Mucosa of gallbladder (tissue), 1 donor: Measurements from ENCODE around the gene GPC5. TPM values are rescaled to one million over a fixed set of nuclear protein-coding genes. Genes with fewer than 3 reads are reported as not detected.
"Not testable (repeated sequence)": the region's sequence is repeated elsewhere in the genome, so short reads cannot be mapped to it uniquely, and the experiment has no call there.

Source experiments
- DNase-seq: peaks from one replicate; pipeline ENCODE4 v3.0.0-alpha.2; 2020; ENCODE audit warnings: low spot score
- total RNA-seq: library from RNA; stranded (reverse); gene quantifications from one replicate; pipeline ENCODE4 v1.2.1, GENCODE V29; 2021
- donor health status: DM: no; HTN: no; CAD: no.

Gene GPC5
- total RNA-seq, 1 donor from 2014 or later = 2.2 TPM

DNA sequence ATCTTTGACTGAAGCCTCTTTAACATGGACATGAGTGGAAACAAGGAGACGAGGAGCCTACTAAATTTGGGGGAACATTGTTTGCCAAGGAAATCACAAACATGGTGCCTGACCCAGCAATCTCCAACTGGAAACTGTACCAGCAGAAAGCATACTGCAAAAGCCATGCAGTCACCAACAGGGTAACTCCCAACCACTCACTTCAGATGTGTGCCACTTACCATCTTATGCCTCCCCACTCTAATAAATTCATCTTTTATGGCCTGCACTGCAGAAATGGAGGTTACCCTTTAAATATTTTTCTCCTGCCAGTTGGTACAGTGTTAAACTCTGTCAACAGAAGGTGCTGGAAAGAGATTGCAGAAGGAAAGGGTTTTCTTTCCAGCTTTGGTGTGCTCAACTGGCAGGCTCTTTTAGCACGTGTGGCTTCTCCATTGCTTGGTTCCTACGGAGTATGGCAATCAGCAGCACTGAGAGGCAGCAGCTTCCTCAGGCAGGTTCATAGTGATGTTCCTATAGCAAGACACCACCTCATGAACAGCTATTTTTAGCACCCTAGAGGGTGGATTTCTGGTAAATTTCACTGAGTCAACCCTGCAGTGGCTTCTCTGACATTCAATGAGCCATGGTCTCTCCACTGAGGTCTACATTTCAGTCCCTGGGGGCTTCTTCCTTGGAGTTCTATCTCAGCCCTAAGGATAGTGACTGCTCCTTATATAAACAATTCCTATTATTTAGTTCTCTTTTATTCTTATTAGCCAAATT, 29.6 kb upstream of the GPC5 start:
- DNase-seq = no peak

DNA sequence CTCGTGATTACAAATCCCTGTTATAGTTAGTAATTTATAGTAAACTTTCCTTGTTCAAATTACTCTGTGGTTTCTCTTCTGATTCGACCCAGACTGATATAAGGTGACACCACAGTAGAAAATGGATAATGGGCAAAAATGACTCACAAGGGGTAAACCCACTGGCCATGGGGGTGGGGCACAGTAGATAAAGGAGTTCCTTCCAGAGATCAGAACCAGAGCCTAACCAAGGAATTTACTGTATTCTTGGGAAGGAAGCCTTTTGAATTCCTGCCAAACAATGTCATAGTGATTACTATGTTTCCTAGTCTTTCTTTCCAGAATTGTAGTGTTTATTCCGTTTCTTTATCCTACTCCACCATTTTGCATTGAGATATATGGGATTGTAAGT, 29.0 kb upstream of the GPC5 start:
- no peak for DNase-seq

DNA sequence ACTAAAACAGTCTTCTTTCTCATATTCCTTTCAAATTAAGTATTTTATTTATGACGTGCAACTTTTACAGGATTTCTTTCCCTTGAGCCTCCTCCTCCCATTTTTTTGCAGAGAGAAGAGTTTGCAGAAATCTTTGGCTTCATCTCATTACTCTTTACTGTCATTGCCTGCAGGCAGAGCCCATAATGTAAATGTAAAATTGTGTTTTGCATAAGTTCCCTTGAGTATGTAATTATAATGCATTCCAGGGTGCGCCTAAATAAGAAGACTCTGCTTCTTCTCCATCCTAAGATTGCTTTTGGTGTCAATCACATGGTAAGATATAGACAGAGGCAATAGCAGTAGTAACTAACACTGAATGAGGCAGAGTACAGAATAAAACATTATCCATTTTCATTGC, 27.9 kb upstream of the GPC5 start:
- no peak for DNase-seq

DNA sequence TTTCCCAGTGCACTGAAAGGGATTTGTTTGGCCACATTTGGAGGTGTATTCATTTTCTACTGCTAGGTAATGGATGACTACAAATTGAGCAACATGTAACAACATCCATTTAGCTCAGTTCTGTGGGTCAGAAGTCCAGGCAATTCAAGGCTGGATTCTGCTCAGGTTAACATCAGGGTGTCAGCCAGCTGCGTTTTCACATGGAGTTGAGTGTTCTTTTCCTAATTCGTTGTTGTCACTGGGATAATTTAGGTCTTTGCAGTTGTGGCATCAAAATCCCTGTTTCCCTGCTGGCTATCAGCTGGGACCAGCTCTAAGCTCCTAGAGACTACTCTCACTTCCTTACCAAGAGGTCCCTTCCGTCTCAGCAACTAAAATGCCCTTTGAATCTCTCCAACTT, 25.5 kb upstream of the GPC5 start:
- no peak for DNase-seq

DNA sequence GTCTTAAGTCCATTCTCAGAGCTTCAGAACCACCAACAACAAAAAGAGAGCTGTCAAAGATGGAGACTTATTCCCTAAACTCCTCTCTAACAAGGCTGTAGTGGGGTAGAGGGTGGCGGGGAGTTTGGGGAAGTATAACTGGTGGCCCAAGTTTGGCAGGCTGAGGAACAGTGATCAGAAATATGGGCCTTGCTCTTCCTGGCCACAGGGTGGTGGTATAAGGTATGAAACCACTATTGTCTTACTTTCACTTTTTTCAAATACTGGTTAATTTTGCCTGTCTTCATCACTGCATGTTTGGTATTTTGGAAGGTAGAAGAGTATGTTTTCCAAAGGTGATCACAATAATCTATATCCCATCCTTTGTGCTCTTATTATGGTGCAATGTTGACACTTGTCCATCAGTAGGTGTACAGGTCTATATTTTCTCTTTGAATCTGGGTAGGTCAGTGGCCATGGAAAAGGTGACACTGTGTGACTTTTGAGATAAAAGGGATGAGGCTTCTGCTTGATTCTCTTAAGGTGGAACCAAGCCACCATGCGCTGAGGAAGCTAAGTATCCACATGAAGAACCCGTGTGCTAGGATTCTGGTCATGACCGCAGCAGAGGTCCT, 23.2 kb upstream of the GPC5 start:
- no peak for DNase-seq

DNA sequence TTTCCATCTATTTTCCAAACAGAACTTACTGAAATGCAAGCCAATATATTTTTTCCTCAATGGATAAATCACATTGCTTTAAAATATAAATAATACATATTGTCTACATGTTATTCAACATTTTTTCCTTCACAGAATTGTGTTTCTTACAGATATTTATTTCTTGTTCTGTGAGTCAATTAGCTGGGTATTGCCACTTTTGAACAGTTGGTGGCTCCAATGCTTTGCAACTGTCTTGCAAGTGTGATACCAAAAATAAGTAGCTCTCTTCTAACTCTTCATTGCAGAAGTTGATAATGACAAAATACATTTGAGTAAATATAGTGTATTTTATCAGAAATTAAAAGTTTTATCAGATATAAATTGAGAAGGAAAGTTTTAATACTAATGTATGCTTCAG, 17.1 kb upstream of the GPC5 start:
- DNase-seq = no peak

DNA sequence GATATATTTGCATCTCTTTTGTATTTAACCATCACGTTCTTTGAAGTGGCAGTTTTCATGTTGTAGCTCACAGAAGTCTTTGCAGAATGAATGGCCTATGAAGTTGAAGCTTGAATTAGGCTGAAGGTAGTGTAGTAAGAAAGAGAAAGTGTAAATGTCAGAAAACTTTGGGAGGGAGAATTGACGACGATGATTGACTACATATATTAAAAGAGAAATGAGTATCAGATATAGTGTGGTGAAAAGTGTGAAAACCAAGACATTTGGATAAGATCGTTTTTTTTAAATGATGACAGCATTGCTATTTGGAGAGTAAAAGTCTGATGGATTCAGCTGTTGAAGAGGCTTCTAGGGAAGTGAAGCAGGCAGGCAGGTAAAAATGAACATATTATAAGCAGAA, 14.6 kb upstream of the GPC5 start:
- DNase-seq = no peak

DNA sequence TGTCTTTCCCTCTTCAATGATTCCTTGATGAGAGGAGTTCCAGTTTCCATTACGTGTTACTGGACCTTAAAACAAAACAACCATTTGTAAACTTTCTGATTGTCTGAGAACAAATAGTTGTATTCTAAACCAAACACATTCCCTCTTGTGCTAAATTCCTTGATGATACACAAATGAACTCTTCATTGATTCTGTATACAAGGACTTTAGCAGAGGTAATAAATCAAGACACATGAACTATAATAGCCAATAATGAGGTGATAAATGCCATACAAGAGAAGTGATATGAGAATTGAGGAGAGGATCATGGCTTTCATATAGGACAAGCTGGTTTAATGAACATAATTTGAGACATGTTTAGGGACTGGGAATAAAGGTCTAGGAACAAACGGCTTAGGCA, 13.5 kb upstream of the GPC5 start:
- DNase-seq = no peak

DNA sequence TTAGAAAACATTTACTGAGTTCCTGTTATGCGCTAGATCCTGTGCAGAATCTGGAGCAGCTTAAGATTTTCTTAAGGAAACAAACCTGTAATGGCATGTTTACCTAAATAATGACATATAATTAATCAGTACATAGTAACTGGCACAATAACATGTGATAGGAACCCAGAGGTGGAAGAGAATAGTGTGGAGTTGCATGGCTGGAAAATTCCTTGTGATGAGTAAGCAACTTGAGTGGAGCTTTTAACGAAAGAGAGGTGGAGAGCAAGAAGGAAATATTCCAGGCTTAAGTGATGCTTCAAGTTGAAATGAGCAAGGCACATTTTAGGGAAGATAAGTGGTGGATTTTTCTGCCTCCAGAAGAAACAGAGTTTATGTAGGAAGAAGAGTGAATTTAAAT, 9.2 kb upstream of the GPC5 start:
- no peak for DNase-seq

DNA sequence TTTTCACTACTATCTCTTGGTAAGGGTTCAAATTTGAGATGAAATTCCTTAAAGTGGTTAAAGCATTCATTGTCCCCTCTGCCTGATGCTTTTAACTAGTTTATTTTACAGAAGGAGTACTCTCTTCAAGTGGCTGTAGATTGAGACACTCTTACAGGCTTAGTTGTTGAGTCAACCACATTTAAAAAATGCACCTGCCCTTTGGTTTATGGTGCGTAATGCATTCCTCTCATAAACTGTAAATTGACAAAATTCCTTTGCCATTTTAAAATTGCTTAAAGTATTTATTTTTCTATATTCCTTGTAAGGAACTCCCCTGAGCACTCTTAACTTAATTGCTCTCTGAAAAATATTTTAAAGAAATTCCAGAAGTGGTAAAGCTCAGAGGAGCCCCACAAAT, 826 bp upstream of the GPC5 start:
- DNase-seq = no peak

DNA sequence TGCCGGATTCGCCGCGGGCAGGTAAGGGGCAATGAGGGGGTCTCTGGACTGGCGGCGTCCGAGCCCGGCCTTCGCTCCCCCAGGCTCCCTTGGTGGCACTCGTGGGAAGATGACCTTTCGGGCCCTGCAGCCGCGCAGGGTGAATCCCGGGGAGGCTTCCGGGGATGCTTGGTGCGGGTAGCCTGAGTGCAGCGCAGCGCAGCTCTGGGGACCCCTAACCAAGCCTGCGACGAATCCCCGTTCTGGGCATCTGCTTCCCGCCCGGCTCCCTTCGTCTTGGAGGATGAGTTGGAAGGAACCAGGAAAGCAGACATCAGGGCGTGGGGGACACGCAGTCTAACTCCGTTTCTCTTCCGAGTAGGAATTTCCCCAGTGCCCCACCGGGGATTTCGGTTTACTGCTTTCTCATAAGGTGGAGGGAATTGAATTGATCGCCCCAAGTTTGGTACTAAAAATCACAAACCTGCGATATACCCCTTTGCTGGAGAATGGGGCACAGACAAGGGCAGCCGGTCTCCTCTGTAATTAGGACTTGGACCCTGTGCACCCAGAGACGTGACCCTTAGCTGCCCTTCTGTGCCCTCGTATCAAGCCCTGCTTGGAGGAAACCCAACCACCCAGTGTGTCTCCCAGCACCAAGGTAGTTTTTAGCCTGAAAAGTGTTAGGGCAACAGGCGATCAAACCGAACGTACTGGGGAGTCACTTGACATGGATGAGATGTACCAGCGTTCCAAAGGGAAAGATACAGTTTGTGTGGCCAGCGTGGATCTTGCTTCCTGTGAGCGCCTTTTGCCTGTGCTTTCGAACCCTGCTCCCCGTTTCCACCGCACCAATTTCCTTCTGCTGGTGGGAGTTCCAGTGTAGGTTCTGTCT, 1.0 kb downstream of the GPC5 start:
- DNase-seq = no peak

DNA sequence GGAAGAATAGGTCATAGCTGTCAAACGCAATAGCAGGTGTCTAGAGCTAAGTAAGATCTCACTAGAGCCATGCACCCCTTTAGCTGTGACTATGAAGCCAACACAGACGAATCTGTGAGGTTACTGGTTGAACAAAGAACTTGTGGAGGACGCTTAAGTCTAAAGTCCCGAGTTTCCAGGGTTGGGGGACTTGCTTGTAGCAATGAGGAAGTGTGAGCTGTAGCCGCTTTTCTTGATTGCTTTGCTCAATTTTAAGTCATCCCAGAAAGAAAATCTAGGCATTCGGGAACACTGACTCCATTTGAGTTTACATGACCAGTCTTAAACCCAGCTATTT, 1.6 kb downstream of the GPC5 start:
- no peak for DNase-seq

DNA sequence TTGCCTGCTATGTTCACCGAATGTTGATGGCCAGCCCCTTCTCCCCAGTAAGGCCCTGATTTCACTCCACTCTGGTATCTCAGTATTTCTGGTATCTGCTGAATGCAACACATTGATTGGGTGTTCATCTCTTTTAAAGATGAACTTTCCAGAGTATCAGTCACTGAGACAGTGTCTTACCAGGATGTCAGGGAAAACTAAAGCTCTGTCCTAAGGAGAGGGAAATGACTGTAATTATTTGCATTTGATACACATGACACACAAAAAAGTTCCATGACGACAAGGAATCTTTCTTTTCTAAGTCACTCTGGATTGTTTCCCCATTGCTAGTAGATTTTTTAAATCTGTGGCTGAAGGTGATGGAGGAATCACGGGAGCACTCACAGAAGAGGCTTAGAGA, 2.2 kb downstream of the GPC5 start:
- DNase-seq = no peak

DNA sequence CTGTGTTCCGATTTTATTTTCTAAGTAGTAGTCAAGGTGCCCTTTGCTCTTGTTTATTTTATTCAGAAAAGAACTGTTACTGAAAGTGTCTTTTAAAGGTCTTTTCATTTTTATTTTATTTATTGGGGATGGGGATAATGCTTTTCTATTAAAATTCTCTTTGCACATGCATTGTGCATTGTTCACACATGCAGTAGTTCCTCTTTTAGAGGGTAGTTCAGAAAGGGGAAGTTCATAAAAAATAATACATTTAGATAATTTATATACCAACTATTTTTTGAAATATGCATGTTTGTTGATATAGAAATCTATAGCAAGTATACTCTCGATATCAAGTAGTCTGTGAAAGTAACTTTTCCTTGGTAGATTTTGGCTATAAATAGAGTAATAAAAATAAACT, 3.5 kb downstream of the GPC5 start:
- no peak for DNase-seq

DNA sequence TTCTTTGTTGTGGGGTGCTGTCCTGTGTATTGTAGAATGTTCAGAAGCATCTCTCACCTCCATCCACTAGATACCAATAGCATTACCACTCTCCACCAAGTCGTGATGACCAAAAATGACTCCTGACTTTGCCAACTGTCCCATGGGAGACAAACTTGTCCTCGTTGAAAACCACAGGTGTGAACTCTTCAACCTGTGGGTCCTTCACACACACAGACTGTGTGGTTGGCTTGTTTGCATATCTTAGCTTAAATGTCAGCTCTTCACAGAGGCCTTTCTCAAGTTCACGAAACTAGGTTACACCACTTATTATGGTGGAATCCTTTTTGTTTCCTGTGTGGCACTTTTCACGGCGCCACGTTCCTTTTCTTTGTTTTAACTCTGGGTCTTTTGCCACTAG, 6.8 kb downstream of the GPC5 start:
- no peak for DNase-seq

DNA sequence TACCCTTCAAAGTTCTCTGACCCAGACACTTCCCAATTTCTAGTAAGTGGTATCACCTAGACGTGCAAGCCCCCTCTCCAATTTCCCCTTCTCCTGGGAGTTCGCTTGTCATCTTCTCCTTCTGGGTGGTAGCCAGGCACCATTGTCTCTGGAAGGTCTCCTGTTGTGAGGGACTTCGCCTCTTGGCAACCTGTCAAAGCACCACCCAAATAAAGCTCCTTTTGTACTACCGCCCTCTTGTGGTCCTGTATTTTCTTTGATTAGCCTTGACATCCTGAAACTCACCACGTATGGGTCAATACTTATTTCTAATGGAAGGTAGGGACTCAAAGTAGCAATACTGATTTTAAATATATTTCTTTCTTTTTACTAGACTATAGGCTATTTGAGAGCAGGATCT, 8.2 kb downstream of the GPC5 start:
- no peak for DNase-seq

DNA sequence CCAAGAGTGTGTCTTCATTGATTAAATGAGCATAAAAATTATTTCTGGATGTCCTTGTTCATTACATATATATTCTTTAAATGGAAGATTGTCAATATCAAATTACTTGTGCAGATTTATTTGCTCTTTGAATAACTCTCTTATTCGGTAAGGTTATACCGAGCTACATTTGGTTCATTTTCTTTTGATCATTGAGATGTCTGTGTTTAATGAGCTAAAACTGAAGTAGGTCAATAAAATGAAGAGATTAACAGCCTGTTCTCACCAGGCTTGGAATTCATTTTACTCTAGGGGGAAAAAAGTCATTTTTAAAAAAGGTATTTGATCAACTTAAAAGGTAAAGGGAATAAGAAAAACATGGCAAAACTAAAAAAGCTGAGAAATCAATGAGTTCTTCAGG, 10.6 kb downstream of the GPC5 start:
- DNase-seq = no peak

DNA sequence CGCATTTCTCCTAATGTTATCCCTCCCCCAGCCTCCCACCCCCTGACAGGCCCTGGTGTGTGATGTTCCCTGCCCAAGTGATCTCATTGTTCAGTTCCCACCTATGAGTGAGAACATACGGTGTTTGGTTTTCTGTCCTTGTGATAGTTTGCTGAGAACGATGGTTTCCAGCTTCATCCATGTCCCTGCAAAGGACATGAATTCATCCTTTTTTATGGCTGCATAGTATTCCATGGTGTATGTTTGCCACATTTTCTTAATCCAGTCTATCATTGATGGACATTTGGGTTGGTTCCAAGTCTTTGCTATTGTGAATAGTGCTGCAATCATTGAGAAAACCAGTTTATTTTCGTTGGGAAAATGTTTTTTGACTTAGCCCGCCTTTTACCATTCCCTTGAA, 18.2 kb downstream of the GPC5 start:
- not testable (repeated sequence) for DNase-seq

DNA sequence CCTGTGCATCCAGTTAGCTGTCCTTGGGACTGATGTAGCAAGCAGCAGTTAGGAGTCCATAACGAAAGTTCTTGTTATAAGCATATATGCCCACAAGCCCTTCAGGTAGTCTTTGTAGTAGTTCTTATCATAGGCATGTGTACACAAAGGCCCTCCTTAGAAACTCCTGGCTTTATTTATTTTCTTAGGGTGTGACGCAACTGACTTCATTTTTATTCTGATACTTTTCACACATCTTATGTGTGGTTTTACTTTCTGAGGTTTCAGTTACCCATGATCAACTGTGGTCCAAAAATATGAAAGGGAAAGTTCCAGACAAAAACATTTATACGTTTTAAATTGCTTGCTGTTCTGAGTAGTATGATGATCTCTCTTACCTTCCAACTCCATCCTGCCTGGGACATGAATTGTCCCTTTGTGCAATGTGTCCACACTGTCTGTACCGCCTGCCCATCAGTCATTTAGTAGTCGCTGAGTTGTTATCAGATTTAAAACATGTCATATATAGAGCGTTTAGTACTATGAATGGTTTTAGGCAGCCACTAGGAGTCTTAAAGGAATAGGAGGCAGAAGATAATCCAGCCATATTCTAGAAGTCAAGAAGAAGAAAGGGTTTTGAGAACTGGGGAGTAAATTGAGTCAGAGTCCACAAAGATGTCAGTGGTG, 19.4 kb downstream of the GPC5 start:
- no peak for DNase-seq

DNA sequence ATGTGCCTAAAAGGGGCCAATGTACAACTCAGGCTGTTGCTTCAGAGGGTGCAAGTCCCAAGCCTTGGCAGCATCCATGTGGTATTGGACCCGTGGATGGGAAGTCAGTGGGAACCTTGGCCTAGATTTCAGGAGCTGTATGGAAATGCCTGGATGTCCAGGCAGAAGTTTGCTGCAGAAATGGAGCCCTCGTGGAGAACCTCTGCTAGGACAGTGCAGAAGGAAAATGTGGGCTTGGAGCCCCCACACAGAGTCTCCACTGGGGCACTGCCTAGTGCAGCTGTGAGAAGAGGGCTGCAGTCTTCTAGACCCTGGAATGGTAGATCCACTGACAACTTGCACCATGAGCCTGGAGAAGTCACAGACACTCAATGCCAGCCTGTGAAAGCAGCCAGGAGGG, 28.5 kb downstream of the GPC5 start:
- no peak for DNase-seq

DNA sequence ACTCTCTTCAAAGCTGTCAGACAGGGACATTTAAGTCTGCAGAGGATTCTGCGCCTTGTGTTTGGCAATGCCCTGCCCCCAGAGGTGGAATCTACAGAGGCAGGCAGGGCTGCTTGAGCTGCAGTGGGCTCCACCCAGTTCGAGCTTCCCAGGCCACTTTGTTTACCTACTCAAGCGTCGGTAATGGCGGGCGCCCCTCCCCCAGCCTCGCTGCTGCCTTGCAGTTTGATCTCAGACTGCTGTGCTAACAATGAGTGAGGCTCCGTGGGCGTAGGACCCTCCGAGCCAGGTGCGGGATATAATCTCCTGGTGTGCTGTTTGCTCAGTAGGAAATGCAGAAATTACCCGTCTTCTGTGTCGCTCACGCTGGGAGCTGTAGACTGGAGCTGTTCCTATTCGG, 40.3 kb downstream of the GPC5 start:
- DNase-seq = not testable (repeated sequence)

DNA sequence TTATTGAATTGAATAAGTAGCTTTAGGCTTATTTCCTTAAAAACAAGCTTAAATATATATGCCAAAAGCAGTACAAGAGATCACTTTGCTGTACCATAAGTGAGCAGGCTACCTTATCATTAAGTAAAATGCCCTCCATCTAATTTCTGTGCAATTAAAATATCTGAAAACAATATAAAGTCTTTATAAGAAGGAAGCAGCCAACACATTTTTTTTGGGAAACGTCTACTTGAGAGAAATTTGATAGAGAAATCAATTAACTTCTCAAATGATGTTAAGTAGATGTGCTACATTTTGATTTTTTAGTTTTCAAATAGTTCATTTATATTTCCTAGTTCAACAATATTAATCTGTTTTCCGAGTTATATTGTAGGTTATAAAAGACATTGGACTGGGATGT, 52.5 kb downstream of the GPC5 start:
- DNase-seq = no peak

DNA sequence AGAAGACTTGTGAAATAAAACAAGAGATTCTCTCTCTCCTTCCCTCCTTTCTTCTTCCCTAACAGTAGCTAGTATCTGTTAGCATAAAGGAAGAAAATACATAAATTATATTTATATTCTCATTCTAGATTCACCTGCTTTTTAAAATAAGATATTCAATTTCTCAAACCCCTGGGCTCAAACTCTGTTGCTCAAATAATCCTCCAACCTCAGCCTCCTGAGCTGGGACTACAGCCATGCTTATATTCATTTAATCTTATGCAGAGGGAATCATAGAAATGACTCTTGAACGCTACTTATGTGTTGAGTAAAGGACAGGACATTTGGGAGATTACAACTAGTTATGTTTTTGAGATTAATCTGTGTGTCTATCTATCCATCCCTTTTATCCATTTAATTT, 56.2 kb downstream of the GPC5 start:
- no peak for DNase-seq
